HuH-7.5 (cell line): ENCODE data around the gene FAXDC2.
"Not testable (repeated sequence)": the region's sequence is repeated elsewhere in the genome, so short reads cannot be mapped to it uniquely, and the experiment has no call there.

Source experiments
- DNase-seq: peaks from one replicate; pipeline ENCODE4 v3.0.0; 2011; ENCODE audit warnings: low spot score

The FAXDC2 gene

DNA sequence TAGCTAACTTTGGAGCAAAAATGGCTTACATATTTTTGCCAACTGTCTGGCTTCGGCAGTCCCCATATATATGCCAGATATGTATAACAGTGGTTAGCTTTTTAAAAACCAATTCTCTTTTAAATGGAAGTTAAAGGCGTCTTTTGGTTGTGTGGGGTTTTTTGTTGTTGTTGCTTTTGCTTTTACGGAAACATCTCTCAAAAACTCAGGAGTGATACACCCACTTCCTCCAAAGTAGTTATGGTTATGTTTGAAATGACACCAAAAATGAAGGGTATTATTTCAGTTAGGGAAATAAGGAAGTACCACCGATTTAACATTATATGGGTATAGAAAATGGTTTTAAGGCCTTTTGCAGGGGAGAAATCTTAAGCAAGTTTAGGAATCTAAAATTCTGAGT, 10.4 kb upstream of the FAXDC2 start:
- DNase-seq: no peak

DNA sequence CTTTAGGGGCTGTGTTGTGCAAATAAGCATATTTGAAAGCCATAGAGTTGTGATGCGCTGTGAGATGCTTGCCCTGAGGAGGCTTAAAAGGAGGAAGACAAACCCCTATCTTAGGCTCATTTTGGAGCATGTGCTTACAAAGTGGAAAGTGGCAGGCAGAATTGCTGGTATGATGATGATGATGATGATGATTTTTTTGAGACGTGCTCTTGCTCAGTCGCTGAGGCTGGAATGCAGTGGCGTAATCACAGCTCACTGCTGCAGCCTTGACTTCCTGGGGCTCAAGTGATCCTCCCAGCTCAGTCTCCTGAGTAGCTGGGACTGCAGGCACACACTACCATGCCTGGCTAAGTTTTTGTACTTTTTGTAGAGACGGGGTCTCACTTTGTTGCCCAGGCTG, 9.7 kb upstream of the FAXDC2 start:
- no peak for DNase-seq

DNA sequence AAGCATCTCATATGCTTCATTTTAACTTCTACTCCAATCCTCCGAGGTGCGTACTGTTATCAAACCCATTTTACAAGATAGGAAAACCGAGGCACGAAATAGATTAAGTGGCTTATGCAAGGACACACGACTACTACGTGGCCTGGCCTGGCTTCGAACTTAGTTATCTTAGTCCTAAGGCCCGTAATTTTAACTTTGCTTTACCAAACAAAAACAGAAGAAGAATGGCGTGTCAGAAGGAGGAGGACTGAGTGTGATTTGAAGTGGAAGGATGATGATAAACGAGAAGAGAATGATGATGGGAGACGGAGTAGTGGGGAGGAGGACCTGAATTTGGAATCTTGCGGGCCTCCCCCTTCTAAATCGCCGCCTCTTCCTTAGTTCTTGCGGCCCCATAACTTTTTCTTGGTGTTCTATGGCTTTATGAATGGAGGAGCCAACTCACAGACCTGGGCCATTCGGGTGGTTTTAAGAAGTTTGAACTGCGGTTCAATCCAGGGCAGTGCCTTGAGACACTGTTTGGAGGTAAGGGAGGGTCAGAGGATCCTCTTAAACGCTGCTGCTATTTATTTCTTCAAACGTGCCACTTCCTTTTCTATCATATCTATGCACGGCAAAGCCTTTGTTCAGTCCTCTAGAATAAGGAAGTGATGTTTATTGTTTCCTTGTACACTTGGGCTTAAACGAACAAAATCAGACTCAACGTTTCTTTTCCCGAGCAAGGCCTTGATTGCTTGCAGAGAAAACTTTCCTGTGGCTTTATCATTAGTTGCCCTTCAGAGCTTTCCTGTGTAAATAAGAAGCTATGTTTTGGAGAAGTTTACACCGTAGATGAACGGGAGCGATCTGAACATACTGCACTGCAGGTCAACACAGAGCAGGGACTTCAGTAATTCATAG, 8.8 kb upstream of the FAXDC2 start:
- no peak for DNase-seq

DNA sequence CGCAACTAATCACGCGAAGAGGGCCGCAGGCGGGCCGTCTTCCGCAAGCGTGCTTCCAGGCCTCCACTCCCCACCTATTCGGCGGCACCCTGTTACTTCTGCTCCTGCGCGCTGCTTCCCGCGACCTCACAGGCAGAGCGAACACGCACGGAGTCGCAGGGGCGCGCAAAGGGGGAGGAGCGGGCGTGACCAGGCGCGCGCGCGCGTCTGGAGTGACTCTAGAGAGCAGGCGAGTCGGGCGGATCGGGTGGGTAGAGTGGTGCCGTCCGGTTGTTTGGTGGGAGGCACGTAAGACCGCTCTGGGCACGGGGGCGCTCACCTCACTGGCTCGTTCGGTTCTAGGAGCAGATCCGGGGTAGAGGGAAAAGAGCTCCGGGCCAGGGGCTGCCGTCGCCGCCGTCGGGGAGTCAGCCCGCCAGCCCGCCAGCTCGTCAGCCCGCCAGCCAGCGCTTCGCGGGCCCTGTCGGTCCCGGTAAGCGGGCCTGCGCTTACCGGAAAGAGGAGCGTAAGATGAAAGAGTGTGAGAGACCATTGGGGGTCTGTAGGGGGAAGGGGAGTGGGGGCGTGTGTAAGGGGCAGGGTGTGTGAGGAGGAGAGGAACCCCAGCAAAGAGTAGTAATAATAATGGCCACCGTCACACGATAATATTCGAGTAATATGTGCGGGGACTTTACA, 8.0 kb upstream of the FAXDC2 start, which contains the start of gene CNOT8:
TSS of gene CNOT8 (plus strand) at position 331 of the 675 bp plus-strand sequence. CDS start 4,652 bp downstream, outside the sequence.
- DNase-seq: peak; percentile 78

DNA sequence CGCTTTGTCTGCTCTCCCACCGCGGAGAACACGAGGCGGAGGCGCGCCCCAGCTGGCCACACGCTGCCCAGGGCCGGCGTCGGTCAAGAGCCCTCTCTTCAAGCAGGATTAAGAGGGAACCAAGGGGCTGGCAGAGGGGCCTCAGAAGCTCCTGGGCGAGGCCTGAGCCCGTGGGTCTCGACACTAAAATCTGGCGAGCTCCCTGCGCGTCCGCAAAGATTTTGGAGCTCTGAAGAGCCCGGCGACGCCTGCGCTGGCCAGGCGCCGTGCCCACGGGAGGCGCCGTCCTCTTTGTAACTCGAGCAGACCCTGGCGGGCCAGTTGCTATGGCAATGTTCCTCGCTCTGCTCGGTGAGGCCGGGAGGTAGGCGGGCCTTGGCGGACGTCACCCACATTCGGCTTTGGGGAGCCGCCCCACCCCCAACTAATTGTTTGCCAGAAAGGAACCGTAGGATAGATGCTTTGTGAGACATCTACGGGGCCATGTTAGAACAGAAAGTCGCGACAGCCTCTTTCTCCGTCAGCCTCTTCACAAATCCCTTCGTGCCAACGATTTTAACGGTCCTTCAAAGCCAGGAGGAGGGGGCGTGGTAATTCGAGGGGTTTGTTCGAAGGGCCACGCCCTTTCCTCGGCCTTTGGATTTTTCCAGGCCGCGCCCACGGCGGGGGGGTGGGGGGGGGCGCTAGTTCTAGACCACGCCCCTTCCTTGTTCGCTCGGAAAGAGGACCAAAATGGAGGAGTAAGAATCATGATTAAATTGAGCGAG, 7.3 kb upstream of the FAXDC2 start:
- DNase-seq: peak; percentile 87

DNA sequence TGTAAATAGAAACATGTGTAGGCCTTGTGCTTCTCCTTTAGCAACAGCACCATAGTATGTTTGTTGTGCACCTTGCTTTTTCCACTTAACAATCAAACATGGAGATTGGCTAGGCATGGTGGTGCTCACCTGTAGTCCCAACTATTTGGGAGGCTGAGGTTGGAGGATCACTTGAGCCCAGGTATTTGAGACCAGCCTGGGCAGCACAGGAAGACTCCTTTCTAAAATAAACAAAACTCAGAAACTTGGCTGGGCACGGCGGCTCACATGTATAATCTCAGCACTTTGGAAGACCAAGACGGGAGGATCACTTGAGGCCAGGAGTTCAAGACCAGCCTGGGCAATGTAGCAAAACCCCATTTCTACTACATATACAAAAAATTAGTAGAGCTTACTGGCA, 948 bp upstream of the FAXDC2 start:
- no peak for DNase-seq

DNA sequence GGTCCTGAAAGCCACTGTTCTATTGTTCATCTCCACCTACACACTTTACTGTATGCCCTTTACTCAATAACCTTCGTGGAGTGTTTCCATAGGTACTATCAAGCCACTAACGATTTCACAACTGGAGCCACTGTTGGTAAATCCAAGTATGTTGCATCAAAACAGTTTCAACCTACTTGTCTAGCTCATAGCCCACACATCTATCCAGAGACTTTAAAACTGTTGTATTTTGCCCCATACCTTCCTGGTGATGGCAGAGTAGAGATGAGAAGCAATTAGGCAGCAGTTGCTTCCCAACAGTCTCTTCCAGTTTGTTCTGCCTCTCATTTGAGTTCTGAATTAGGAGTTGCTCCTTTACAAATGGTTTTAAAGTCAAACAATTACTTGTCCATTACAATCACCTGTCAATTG, 607 bp downstream of the FAXDC2 start:
- DNase-seq: no peak

DNA sequence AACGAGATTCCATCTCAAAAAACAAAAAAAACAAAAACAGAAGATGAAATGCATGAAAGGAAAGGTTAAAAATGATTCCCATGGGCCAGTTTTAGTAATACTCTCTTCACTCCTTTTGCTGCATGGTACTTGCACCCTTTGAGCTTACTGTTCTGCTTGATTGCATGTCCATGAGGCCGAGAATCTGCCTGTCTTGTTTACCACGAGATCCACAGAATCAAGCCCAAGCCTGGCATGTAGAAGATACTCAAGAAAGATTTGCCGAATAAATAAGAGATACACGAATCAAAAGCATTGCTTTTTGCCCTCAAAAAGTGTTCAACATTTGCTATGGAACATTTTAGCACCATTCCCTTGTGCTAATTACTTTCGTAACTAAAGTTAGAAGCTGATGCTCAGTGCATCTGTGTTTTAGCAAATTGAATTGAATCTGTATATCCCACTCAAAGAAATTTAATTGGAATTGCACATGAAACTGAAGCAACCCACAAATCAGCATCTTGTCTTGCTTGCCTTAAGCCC, 1.1 kb downstream of the FAXDC2 start:
- DNase-seq: no peak

DNA sequence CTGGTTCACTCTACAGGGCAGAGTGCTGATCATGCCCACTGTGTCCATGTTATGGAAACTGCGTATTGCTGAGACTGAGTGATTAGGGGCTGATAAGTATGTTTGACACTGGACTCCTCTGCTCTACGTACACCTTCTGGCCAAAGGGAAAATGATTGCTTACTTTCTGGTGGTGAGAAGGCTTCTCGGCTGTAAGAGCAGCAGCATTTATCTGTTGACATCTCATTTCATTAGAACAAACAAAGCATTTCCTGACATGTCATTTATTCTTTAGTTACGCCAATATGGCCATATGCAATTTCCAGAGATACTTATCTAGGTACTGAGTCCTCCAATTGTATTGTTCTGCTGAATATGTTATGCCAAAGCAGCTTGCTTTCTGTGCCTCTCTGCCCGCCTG, 5.6 kb downstream of the FAXDC2 start:
- DNase-seq: no peak

DNA sequence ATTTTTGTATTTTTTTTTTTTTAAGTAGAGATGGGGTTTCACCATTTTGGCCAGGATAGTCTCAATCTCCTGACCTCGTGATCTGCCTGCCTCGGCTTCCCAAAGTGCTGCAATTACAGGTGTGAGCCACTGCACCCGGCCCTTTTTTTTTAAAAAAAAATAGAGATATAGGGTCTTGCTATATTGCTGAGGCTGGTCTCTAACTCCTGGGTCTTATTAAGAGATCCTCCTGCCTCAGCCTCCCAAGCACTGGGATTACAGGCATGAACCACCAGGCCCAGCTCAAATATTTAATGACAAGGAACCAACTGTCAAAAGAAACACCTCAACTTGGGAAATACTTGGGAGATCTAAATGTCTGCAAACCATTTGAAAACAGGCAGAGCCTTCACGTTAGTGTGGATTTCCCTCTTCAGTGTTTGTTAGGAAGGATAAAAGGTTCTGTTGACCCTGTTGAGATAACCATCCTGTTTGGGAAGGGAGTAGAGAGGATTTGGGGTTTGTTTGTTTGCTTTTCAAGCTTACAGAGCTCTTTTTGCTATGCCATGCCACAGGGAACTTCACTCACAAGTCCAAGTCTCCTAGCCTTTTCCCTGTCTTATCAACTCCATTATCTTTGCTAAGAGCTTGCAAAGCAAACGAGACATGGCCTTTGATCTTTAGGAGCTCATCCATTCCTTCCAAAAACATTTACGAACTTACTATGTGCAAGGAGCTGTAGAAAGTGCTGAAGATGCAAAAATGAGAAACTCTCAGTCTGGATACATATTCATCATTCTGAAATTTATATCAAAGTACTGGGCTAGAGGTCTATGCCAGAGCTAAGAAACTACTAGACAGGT, 7.5 kb downstream of the FAXDC2 start:
- DNase-seq: no peak

DNA sequence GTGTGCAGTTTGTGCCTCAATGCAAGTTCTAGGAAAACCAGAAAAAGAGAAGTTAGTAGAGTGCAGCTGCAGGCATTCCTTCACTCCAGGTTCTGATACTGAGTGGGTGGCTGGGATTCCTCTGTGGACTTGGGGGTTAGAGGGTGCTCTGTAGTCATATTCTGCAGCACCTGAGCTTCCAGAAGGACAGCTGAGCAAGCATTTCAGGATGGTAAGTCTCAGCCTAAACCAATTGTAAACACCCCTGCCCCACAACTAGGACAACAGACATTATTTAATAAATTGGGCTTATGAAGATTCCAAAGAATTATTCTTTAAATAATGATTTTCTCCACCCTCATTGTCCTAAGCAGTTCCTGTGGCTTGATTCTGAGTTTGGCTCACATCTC, 9.1 kb downstream of the FAXDC2 start:
- no peak for DNase-seq

DNA sequence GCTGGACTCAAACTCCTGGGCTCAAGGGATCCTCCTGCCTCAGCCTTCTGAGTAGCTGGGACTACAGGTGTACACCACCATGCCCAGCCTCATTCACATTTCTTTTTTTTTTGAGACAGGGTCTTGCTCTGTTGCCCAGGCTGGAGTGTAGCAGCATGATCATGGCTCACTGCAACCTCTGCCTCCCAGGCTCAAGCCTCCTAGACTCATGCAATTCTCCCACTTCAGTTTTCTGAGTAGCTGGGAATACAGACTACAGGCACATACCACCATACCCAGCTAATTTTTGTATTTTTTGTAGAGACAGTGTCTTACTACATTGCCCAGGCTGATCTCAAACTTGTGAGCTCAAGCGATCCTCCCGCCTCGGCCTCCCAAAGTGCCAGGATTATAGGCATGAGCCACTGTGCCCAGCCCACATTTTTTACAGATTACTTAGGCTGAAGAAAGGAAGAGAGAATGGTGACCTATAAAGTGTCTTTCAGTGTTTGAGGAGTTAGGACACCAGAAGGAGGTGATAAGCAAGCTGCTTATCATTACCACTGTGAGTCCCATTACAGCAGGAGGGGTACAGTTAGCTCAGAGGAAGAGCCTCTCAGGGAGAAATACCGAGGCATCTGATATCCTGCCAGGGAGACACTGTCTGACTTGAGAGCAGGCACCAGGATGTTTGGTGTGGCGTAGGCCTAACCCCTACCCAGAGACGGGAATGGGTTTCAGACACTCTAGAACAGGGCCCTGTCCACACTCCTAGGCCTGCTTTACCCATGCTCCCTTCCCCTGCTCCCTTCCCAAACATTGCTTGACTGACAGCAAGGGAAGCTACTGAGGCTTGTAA, 9.7 kb downstream of the FAXDC2 start:
- no peak for DNase-seq

DNA sequence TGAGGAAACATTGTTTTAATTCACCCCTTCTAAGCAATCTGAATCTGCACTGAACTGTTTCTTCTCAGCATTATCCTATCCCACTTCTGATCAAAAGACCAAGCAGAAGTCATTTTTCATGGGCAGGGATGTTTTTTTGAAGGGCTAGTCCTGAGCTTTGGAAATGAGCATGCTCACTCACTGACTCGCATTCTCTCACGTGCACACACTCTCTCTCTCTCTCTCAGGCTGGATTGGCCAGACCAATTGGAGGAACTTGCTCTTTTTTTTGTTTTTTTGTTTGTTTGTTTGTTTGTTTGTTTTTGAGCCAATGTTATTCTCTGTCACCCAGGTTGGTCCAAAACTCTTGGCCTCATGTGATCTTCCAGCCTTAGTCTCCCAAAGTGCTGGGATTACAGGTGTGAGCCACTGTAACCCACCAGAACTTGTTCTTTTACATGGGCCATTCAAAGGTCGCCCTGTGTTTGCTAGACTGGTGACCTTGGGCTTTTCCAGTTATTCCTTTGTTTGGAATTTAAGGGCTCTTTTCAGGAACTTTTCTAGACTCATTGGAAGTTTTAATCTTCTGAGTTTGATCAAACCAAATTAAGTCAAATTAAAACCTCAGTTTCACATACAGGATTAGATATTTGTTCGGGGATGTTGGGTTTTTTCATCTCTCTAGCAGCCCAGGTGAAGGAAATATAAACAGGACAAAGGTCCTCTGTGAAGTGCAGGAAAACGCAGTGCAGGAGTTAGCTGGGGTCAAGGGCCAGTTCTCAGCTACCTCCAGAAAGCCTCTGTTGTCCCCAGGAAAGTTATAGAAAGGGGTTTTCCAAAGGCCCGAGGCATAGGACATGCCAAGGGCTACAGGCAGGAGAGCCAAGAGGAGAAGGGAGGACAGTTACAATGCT, 13.1 kb downstream of the FAXDC2 start:
- no peak for DNase-seq

DNA sequence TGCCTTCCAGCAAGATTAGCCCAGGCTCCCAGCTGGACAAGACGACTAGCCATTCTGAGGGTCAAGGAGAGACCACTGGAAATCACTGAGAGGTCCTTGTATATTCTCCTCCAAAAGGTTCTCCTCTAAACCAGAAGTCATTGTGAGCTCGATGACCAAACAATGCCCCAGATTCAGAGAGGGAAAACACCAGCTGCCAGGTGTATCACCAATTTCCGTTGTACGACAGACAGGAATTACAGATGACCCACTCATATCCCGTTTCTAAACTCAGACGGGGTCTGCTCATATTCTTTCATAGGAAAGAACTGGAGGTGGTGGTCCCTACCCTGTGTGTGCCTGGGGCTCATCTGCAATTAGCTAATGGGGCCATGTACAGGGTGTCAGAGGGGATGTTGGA, 14.2 kb downstream of the FAXDC2 start:
- DNase-seq: no peak

DNA sequence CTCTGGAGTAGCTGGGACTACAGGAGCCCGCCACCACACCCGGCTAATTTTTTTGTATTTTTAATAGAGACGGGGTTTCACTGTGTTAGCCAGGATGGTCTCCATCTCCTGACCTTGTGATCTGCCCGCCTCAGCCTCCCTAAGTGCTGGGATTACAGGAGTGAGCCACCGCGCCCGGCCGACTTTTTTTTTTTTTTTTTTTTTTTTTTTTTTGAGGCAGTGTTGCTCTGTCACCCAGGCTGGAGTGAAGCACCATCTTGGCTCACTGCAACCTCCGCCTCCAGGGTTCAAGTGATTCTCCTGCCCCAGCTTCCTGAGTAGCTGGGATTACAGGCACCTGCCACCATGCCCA, 14.7 kb downstream of the FAXDC2 start:
- not testable (repeated sequence) for DNase-seq

DNA sequence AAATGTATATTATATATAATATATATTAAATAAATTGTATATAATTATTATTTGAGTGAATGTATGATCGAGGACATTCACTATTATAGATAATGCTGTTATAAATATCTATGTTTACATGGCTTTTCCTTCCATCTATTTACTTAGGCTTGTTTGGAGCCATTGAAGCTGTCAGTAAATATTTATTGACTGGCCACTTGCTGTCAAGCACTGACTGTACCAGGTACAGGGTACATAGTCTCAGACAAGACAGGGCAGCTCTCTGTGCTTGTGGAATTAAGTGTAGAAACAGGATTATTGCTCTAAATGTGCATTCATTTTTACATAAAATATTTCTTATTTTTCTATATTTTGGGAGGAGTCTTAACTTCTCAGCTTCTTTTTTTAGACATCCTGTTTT, 16.4 kb downstream of the FAXDC2 start:
- DNase-seq: no peak

DNA sequence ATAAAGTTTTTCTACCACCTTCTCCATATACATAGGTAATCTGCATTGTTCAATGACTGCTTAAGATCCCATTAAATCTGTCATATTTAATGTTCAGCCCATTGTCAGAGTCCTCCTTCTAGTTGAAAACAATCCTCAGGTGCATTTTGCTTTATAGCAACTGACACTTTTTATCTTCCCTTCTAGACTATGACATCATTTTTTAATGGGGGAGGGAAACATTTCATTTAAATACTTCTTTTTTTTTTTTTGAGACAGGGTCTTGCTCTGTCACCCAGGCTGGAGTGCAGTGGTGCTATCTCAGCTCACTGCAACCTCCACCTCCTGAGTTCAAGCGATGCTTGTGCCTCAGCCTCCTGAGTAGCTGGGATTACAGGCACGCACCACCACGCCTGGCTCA, 17.6 kb downstream of the FAXDC2 start:
- DNase-seq: not testable (repeated sequence)

DNA sequence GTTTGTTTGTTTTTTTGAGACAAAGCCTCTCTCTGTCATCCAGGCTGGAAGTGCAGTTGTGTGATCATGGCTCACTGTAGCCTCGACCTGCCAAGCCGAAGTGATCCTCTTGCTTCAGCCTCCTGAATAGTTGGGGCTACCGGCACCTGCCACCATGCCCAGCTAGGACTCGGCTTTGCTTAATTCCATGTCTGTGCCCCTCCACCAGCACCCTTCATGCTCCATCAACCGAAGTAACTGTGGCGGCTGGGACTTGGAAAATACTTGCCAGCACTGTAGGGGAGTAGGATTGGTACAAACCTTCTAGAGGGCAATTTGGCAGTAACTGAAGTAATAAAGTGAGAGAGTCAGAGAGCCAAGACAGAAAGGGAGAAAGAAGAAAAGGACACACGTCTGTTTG, 19.0 kb downstream of the FAXDC2 start:
- no peak for DNase-seq

DNA sequence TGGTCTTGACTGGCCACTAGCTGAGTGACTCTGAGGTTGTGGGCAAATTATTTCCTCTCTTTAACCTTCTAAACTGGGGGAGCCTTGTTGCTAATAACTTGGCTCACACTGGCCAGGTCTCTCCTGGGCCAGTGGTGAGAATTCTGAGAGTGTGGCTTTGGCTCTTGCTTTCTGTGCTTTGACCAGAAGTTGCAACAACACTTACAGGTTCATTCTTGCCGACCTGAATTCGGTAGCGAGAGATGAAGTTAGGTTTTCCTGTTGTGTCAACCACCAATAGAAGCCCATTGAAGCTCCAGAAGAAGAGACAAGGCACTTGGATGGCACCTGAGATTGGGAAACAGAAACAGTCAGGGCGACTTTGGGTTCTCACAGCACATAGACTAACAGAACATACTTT, 19.8 kb downstream of the FAXDC2 start:
- no peak for DNase-seq

DNA sequence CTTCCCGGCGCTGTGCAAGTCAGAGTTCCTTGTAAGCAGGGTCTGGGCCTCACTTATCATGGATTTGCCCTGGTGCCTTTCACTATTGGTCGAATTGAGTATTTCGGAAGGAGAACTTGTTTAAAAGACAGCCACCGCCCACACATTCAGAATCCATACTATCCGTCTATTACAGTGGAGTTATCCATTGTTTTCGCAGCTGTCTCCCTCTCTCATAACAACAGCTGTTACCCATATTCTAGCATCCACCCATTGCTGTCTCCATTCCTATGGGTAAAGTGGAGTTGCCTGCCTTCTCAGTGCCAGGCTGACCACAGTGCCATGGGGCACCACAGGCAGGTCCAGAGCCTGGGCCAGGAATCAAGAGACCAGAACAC, 20.2 kb downstream of the FAXDC2 start:
- DNase-seq: no peak
